PC-9 (cell line): ENCODE measurements around the gene TNFAIP6. TPM values are rescaled to one million over a fixed set of nuclear protein-coding genes. Genes with fewer than 3 reads are reported as not detected.

Experiments
- BruUV-seq: library from RNA; stranded (reverse); fragments of 400-500 nt; replicated peaks from 2 replicates; lab custom pipeline; 2021; lab: Mats Ljungman, UMichigan
- CTCF ChIA-PET: fragments of 300-600 bp; sonication (Branson Sonifier 250); formaldehyde crosslinking; loops from one replicate; lab custom pipeline; 2022; ENCODE audit warnings: antibody characterized with exemption; lab: Charles Lee
- POLR2A ChIA-PET: fragments of 300-600 bp; sonication (Branson Sonifier 250); formaldehyde crosslinking; loops from one replicate; lab custom pipeline; 2022; ENCODE audit warnings: antibody characterized with exemption; ENCODE audit not compliant: unreplicated experiment; lab: Charles Lee
- DNase-seq, 2 experiments: peaks; one replicate each; pipeline versions ENCODE4 v3.0.0 to v3.0.0-alpha.2; 2015 to 2022; ENCODE audit warnings: mixed read lengths in 1 of 2
- H2AFZ ChIP-seq: fragments of 200-600 bp; sonication (generic); 2 replicates; pipeline ENCODE4 v1.8.1; 2017; ENCODE audit warnings: antibody characterized with exemption
- H3F3A ChIP-seq: fragments of 200-600 bp; sonication (generic); 2 replicates; pipeline ENCODE4 v1.8.1; 2017; ENCODE audit warnings: antibody characterized with exemption, mild to moderate bottlenecking, low read depth; ENCODE audit not compliant: insufficient read depth
- H3K27ac ChIP-seq: fragments of 200-600 bp; sonication (generic); 2 replicates; pipeline ENCODE4 v1.6.1; 2016; ENCODE audit warnings: mixed run types
- H3K27me3 ChIP-seq: fragments of 200-600 bp; sonication (generic); 2 replicates; pipeline ENCODE4 v1.6.1; 2016; ENCODE audit warnings: low read depth, mixed run types; ENCODE audit not compliant: insufficient read depth
- H3K36me3 ChIP-seq: fragments of 200-600 bp; sonication (generic); 2 replicates; pipeline ENCODE4 v1.6.1; 2016; ENCODE audit warnings: low read depth, mixed run types
- H3K4me1 ChIP-seq: fragments of 200-600 bp; sonication (generic); replicated peaks from 2 replicates; pipeline ENCODE4 v1.6.1; 2016; ENCODE audit warnings: mixed run types; ENCODE audit not compliant: insufficient read depth
- H3K4me2 ChIP-seq: fragments of 200-600 bp; sonication (generic); 2 replicates; pipeline ENCODE4 v1.6.1; 2017; ENCODE audit warnings: mixed run types
- H3K4me3 ChIP-seq: fragments of 200-600 bp; sonication (generic); 2 replicates; pipeline ENCODE4 v1.6.1; 2016; ENCODE audit warnings: mixed run types
- H3K79me2 ChIP-seq: fragments of 200-600 bp; sonication (generic); 2 replicates; pipeline ENCODE4 v1.6.1; 2017; ENCODE audit warnings: low read depth, mixed run types
- H3K9me2 ChIP-seq: fragments of 200-600 bp; sonication (generic); 2 replicates; pipeline ENCODE4 v1.8.1; 2017; ENCODE audit warnings: mild to moderate bottlenecking; ENCODE audit not compliant: insufficient read depth
- H3K9me3 ChIP-seq: fragments of 200-600 bp; sonication (generic); 2 replicates; pipeline ENCODE4 v1.8.1; 2016; ENCODE audit warnings: low read depth; ENCODE audit not compliant: insufficient read depth
- H4K20me1 ChIP-seq: fragments of 200-600 bp; sonication (generic); 2 replicates; pipeline ENCODE4 v1.8.1; 2017; ENCODE audit not compliant: insufficient read depth
- EZH2 ChIP-seq: fragments of 200-600 bp; sonication (generic); IDR thresholded peaks from 2 replicates; pipeline ENCODE4 v1.8.0; 2017; ENCODE audit warnings: antibody characterized with exemption, low read depth
- intact Hi-C: fragments of 100-400 bp; cut with micrococcal nuclease; formaldehyde crosslinking; loops from one replicate; pipeline ENCODE4 v1.10.0; 2022; ENCODE audit not compliant: unreplicated experiment
- microRNA-seq: library from miRNA; unstranded; fragments of <30 nt; microRNA quantifications from one replicate; pipeline ENCODE4 v1.2.0, GENCODE V29; 2021; ENCODE audit warnings: borderline number of aligned reads, borderline replicate concordance
- total RNA-seq: library from RNA; stranded (reverse); gene quantifications from 2 replicates; pipeline ENCODE4 v1.2.3, GENCODE V29; 2021
- TF ChIP-seq, protein P1 (sequence below): fragments of 200-600 bp; sonication (generic); conservative IDR thresholded peaks from 2 replicates; pipeline ENCODE4 v1.6.1; 2017; ENCODE audit warnings: mixed run types, antibody characterized with exemption, mild to moderate bottlenecking, moderate library complexity

Gene TNFAIP6
- total RNA-seq, 1 experiment from 2014 or later = not detected

- H3K4me2 ChIP-seq = no peak overlapping the region
- intact Hi-C loops = no loop called here
- H4K20me1 ChIP-seq = no peaks in the 10 kb centered on the region
- H2AFZ ChIP-seq = no peak overlapping the region
- no peak overlapping the region for H3K4me3 ChIP-seq
- H3K27me3 ChIP-seq = no peaks in the 10 kb centered on the region
- no peak for DNase-seq
- TF ChIP-seq, protein P1, sequence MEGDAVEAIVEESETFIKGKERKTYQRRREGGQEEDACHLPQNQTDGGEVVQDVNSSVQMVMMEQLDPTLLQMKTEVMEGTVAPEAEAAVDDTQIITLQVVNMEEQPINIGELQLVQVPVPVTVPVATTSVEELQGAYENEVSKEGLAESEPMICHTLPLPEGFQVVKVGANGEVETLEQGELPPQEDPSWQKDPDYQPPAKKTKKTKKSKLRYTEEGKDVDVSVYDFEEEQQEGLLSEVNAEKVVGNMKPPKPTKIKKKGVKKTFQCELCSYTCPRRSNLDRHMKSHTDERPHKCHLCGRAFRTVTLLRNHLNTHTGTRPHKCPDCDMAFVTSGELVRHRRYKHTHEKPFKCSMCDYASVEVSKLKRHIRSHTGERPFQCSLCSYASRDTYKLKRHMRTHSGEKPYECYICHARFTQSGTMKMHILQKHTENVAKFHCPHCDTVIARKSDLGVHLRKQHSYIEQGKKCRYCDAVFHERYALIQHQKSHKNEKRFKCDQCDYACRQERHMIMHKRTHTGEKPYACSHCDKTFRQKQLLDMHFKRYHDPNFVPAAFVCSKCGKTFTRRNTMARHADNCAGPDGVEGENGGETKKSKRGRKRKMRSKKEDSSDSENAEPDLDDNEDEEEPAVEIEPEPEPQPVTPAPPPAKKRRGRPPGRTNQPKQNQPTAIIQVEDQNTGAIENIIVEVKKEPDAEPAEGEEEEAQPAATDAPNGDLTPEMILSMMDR = no peak
- no peak for TF ChIP-seq EZH2
- H3F3A ChIP-seq = no peaks in the 10 kb centered on the region
- H3K9me2 ChIP-seq = no peaks in the 10 kb centered on the region
- H3K36me3 ChIP-seq = peaks cover 8% of the 10 kb centered on the region
- BruUV-seq = no TSS peak
- H3K4me1 ChIP-seq = no peaks in the 10 kb centered on the region
- H3K9me3 ChIP-seq = no peaks in the 10 kb centered on the region
- no peaks in the 10 kb centered on the region for H3K79me2 ChIP-seq
- no peak overlapping the region for H3K27ac ChIP-seq
- POLR2A ChIA-PET = no interaction called here
- CTCF ChIA-PET = no interaction called here
Observed at GRCh38 chr2:151423760-151424159, 66.4 kb downstream of the TNFAIP6 start.

Small RNAs within 50 kb of the gene (microRNA-seq; reads per million reads assigned to microRNA genes)
- gene MIR4773-1 (not detected), gene MIR4773-2 (not detected)

Other genes with a start within 250 kb of the TNFAIP6 start
- gene RBM43, start 95.7 kb upstream of the TNFAIP6 start, total RNA-seq = 4.8 and 5.3 TPM in 2 replicates
- gene NMI, start 67.9 kb upstream of the TNFAIP6 start, total RNA-seq = 24.6 and 32.7 TPM in 2 replicates
- gene RIF1, start 52.3 kb downstream of the TNFAIP6 start, total RNA-seq = 39.4 and 47.2 TPM in 2 replicates